ENCODE results near the gene EPHB3. TPM values are rescaled to one million over a fixed set of nuclear protein-coding genes. Genes with fewer than 3 reads are reported as not detected.

The EPHB3 gene
- total RNA-seq, 1 donor from 2014 or later, result 65.0 TPM

- Mint-ChIP-seq H3K36me3 (peaks cover 38% of the 10 kb centered on the region), H3K27me3 (no peaks in the 10 kb centered on the region), H3K9me3 (no peaks in the 10 kb centered on the region), H3K4me3 (peak overlapping the region; percentile 29), H3K4me1 (ENCODE audit: unreplicated experiment) (peaks cover 58% of the 10 kb centered on the region), H3K27ac (no peak overlapping the region)
- TF ChIP-seq CTCF (conservative IDR thresholded peaks at IDR 0.05), result no peak
- DNase-seq (ENCODE audit: extremely low spot score, unreplicated experiment), result no peak
These were observed 15.1 kb downstream of the EPHB3 start for GRCh38 chr3:184576457-184577240.

- no peak overlapping the region for H3K27ac Mint-ChIP-seq
- no peaks in the 10 kb centered on the region for H3K9me3 Mint-ChIP-seq
- H3K27me3 Mint-ChIP-seq, result no peaks in the 10 kb centered on the region
- no peak overlapping the region for H3K4me3 Mint-ChIP-seq
- peaks cover 57% of the 10 kb centered on the region for H3K4me1 Mint-ChIP-seq (ENCODE audit: unreplicated experiment)
- no peak for TF ChIP-seq CTCF (conservative IDR thresholded peaks at IDR 0.05)
- H3K36me3 Mint-ChIP-seq, result peaks cover 33% of the 10 kb centered on the region
- DNase-seq (ENCODE audit: extremely low spot score, unreplicated experiment), result no peak
These were observed 16.0 kb downstream of the EPHB3 start for GRCh38 chr3:184577546-184577945.

- H3K4me3 Mint-ChIP-seq, result peak overlapping the region; percentile 32
- peak overlapping the region; percentile 47 for H3K27ac Mint-ChIP-seq
- TF ChIP-seq CTCF (conservative IDR thresholded peaks at IDR 0.05), result no peak
- H3K27me3 Mint-ChIP-seq, result no peaks in the 10 kb centered on the region
- H3K36me3 Mint-ChIP-seq, result peaks cover 32% of the 10 kb centered on the region
- DNase-seq (ENCODE audit: extremely low spot score, unreplicated experiment), result no peak
- peaks cover 60% of the 10 kb centered on the region for H3K4me1 Mint-ChIP-seq (ENCODE audit: unreplicated experiment)
- H3K9me3 Mint-ChIP-seq, result no peaks in the 10 kb centered on the region
These were observed 16.6 kb downstream of the EPHB3 start for GRCh38 chr3:184578218-184578617.

GRCh38 chr3:184578822-184579221, 17.2 kb downstream of the EPHB3 start:
- Mint-ChIP-seq H3K27ac (peak overlapping the region; percentile 47), H3K4me3 (peak overlapping the region; percentile 32), H3K4me1 (ENCODE audit: unreplicated experiment) (peaks cover 58% of the 10 kb centered on the region), H3K36me3 (peaks cover 30% of the 10 kb centered on the region), H3K9me3 (no peaks in the 10 kb centered on the region), H3K27me3 (no peaks in the 10 kb centered on the region)
- no peak for DNase-seq (ENCODE audit: extremely low spot score, unreplicated experiment)
- no peak for TF ChIP-seq CTCF (conservative IDR thresholded peaks at IDR 0.05)

- H3K4me3 Mint-ChIP-seq, result no peak overlapping the region
- no peak for TF ChIP-seq CTCF (conservative IDR thresholded peaks at IDR 0.05)
- H3K36me3 Mint-ChIP-seq, result peaks cover 30% of the 10 kb centered on the region
- H3K27me3 Mint-ChIP-seq, result no peaks in the 10 kb centered on the region
- peaks cover 56% of the 10 kb centered on the region for H3K4me1 Mint-ChIP-seq (ENCODE audit: unreplicated experiment)
- no peaks in the 10 kb centered on the region for H3K9me3 Mint-ChIP-seq
- no peak for DNase-seq (ENCODE audit: extremely low spot score, unreplicated experiment)
- H3K27ac Mint-ChIP-seq, result peak overlapping the region; percentile 47
These were observed 17.9 kb downstream of the EPHB3 start for GRCh38 chr3:184579513-184579912.

Measured in type B pancreatic cell (in vitro differentiated cells).